HG03108 (cell line): Measurements from ENCODE around the gene SPTLC3.

Experiments used
- ATAC-seq: cut with Tn5 transposase; IDR thresholded peaks from one replicate; pipeline ENCODE4 v1.9.1; 2021; ENCODE audit warnings: moderate library complexity; ENCODE audit not compliant: unreplicated experiment

SPTLC3 gene

DNA sequence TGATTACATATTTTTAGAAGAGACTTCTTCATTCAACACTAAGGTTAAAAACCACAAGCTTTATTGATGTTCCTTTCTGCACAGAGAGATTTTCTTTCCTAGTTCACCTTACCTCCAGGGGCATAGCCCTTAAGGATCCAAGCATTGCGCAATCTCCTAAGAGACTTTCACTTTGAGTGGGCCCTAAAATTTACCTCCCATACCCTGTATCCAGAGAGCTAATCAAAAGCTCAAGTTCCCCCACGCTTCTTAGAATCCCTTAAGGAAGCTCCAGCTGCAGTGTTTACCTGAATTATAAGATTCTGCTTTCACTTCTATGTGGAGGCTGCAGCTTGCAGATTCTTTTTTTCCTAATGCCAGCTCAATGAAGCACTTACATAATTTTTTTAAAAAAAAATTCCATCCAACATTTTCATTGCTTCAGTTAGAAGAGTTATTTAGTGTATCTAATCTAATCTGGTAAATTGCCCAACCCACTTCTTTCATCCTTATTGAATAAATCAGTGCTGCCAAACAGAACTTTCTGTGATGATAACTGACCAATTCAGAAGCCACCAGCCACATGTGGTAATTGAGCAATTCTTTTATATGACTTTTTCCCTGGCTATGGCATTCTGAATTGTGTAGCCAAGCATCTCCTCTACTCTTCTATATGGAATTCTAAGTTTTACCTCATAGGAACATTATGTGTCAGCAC is 24.6 kb upstream of the SPTLC3 start:
- no peak for ATAC-seq

DNA sequence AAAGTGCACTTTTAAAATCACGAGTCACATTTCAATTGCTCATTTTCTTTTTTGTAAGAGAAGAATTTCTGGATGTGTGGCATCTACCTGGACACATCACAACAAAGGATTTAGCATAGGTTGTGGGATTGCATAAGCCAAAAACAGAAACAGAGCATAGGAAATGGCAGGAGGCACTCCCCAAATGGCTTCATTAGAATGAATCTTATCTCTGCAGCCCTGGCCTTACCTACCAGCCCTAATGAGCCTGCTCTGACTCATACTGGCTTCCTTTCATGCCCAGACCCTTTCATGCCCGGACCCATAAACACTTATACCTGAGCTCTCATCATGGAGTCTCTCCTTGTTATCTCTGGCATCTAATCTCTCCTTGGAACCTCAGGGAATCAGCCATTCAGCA is 23.9 kb upstream of the SPTLC3 start:
- ATAC-seq, result no peak

DNA sequence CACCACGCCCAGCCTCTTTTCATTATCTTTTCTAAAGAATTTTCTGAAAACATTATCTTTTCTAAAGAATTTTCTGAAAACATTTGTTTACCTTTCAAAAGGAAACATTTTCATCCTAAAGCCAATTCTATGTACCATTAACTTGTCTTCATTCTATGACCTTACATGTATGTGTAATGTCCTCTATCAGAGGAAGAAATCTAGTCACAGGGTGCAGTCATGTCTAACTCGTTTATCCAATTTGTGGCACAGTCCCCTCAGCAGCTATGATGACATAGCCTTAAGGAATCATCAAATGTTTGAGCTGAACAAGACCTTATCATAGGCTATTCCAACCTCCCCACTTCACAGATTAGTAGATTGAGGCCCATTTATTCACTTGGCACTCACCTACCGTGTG is 21.5 kb upstream of the SPTLC3 start:
- no peak for ATAC-seq

DNA sequence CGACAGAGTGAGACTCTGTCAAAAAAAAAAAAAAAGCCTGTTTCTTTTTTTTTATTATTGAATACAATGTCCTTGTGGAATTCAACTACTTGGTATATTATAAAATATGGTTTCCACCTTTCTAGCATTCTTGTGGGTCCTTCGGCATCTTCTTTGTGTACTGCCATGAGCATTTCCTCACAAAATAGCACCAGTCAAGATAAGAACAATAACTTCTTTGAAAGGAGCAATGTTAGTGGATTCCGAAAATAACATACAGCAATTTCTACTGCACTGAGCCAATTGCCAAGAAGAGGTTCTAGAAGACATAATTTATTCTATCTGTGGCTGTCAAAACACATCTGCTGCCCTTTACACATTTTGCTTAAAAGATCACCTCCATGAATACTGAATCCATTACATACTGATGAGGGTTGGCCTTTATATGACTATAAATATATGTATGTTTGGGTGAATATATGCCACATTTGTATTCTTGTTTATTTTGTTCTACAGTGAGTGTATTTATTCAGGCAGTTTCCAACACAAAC is 19.1 kb upstream of the SPTLC3 start:
- ATAC-seq, result no peak

DNA sequence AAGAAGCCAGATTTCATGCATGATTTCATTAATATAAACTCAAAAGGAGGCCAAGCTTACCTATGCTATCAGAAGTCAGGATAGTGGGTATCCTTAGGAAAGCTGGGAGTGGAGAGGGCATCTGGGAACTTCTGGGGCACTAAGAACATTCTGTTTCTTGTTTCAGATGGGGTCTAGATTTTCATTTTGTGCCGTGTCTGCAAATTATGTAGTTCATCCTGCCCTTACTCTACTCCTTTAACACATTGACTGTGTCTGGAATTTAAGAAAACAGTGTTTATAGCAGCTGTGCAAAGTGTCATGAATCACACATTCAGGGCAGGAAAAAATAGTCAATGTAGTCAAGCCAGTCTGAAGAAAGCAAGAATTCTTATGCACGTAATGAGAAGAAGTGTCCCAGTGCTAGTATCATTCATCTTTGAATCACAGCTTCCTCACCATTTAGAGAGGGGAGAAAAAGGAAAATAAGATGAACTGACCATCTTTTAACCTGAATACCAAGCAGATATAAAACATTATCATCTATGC is 11.6 kb upstream of the SPTLC3 start:
- no peak for ATAC-seq

DNA sequence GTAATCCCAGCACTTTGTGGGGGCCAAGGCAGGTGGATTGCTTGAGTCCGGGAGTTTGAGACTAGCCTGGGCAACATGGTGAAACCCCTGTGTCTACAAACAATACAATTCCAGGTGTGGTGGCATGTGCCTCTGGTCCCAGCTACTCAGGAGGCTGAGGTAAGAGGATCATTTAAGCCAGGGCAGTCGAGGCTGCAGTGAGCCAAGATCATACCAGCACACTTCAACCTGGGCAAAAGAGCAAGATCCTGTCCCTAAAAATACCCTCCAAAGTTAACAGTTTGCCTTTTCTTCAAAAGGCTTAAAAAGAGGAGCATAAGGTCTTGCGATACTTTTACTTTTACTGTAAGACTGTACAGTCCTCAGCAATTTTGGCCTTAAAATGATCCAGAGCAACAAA is 10.7 kb upstream of the SPTLC3 start:
- no peak for ATAC-seq

DNA sequence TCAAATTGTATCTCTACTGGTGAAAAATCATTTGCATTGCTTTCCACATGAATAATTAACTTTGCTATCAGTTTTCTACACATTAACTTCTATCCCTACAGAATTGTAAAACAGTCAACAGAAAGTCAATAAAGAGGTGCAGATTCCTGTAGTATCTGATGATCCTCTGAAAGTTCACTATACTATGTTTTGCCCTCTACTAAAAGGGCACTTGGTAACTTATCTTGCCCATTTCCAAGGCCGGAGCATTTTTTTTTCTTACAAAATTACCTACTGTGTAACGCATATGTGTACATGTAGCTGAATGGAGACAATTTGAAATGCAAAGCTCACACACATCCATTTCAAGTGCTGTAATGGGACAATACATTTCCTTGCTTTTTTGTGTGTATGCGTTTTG is 9.6 kb upstream of the SPTLC3 start:
- ATAC-seq, result no peak

DNA sequence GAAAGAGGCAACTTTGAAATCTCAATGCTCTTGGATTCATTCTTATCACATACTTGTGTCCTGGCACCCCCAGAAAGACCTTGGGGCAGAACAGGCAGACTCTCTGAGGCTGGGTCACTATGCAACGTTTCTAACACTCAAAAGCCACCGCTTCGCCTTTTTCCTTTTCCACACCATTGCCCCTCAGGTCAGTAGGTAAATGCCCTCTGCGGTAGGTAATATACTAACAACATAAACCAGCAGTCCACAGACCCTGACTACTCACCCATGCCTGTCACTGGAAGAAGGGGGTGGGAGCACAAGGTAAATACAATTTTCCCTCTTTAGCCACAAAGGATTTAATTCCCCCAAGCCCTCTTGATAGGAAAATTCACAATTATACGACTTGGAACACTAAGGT is 6.5 kb upstream of the SPTLC3 start:
- no peak for ATAC-seq

DNA sequence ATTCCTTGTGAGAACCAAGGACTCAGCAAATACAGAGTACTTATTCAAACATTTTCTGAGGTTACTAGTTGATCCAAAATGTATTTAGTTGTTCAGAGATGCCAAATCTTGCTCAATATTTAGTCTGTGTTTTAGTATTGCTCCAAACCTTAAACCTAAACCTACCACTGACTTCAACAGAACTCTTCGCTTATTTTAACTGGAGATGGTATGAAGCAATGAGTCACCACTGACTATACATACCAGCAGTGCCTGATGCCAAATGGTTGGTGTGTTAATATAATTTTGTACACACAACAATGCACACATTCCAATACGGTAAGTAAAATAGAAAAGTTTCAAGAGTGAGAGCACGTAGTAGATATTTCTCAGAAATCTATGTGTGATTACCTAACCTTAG is 1.9 kb upstream of the SPTLC3 start:
- no peak for ATAC-seq

DNA sequence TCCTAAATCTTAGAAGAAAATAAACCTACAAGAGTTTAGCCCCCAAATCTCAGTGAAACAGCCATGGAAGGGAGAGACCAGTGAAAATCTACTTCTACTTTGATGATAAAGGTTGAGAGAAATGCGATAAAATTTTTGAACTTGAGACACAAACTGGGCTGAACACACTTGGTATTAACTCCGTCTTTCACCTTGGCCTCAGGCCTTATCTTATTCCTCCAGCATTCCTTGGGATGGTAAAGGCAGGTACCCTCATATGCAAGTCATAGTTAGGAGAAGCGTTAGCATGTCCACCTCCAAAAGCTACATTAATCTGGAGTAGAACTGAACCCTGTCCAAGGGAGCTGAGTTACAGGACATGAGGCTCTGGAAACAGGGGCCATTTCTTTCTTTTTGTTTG is 1.2 kb upstream of the SPTLC3 start:
- ATAC-seq, result no peak

DNA sequence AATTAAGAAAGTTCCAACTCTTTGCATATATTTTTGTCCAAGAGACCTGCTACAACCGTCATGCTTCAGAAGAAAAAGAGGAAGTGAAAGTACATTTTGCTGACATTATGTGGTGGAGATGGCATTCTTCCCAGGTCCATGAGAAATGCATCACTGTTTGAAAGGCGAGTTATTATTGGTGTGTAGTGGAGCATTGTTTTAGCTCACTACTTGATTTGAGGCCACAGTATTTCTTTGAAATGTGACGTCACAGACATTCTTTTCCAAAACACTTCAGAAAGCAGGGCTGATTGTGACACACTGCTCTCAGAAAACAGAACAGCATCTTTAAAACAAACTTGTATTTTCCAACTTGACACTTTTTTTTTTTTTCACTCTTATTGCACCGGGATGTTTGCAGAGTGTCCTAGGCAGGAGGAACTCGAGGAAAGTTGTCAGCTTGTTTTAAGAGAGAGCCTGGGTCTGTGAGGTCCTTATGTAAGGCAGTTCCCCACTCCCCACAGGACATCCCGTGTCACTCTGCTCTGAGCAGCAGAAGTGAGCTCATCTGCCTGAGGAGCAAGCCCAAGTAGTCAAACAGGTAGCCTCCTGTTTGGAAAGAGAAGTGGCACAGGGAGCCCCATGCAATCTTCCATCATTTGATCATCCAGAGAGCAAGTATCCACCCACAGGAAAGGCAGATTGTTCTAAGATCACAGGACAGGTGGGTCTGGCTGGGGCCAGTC is 1.1 kb downstream of the SPTLC3 start:
- ATAC-seq, result peak; percentile 97

DNA sequence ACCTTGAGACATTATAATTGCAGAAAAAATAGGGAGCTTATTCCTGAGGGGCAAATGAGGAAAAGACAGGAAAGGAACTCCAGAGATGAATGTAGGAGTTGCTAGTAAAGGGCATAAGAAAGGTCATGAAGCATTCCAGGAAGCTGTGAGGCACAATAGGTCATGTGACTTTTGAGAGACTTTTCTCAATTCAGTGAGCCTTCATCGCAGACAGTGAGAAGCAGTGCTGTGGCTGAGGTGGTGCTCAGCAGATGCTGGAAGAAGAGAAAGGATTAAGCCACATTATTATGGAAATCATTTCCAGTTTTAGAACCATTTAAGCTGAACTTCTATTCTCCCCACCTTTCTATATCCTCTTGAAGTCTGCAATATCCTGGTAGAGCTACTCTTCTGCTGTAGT is 4.1 kb downstream of the SPTLC3 start:
- ATAC-seq, result no peak

DNA sequence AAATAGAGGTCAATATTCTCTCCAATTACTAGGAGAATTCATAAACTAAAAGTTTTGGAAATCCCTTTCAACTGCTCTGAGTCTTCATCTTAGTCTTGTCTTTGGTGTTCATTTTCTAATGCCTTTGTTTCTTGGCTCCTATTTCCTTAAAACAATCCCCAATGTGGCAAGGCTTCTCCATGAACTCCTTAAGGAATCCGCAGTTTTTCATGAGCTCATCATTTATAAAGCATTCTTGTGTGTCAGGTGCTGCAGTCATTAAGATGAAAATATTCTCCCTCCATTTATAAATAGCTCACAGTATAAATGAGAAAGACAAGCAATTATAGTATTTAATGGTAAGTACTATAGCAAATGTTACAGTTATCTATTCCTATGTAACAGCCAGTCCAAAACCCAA is 4.6 kb downstream of the SPTLC3 start:
- no peak for ATAC-seq

DNA sequence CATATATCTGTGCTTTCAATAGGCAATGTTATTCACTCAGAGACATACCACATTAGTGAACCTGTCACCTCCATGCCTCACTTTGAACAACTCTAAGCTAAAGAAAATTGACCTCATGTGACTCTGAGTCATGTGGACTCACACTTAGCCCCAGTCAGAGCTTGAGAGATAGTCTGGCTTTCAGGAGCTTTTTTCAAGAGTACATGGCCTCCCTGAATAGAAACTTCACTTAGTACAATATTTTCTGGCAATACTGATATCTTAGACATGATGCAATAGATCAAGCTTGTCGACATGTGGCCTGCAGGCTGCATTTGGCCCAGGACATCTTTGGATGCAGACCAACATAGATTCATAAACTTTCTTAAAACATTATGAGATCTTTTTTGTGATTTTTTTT is 8.5 kb downstream of the SPTLC3 start:
- ATAC-seq, result no peak

DNA sequence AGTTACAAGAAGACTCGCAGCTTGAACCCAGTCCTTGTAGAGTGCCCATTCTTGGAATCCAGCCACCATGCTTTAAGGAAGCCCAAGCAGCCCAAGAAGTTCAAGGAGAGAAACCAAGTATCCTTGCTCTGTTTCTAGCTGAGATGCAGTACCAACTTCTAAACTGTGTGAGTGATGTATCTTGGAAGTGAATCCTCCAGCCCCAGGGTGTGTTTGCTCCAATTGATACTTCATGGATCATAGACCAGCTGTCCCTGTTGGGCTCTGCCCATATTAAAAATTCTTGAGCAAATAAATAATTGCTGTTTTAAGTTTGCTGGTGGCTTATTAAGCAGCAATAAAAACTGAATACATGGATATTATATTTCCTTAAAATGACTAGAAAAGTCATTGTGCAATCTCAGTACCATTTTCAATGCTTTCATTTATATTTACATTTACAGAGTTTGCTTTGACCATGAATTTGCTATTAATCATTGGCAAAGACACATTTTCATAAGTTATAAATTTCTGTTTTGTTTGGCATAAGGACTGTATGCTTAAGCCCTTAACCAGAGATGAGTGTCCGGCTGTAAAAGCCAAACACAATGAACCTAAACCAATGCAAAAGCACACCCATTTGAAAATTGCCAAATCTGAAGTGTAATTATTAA is 9.2 kb downstream of the SPTLC3 start:
- ATAC-seq, result no peak

DNA sequence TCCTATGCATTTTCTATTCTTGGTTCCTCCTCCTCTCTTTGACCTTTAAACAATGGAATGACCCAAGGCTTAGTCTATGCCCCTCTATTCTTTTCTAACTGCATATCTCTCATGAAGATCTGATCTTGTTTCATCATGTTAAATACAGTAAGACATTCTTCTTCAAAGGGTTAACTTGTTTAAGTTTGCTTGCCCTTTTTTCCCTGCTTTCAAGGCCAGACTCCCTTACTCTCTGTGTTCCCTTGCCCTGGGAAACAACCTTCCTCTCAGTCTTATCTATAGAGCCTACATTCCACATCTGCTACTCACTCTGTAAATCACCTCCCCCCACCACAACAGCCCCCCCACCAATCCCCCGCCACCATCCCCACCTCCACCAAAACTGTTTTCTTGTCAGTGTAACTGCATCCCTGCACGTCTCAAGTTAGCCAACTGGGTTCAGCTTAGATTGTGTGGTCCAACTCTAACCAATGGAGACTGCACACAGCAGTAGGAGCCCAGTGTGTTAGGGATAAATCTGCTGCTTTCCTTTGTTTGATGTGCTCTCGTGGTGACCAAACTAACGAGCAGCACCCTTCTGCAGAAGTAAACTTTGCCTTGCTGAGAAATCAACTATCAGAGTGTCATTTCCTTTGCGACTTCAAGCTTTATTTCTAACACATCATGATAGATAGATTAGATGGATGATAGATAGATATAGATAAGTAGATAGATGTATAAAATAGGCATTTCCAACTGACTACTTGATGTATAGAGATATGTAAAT is 12.6 kb downstream of the SPTLC3 start:
- no peak for ATAC-seq

DNA sequence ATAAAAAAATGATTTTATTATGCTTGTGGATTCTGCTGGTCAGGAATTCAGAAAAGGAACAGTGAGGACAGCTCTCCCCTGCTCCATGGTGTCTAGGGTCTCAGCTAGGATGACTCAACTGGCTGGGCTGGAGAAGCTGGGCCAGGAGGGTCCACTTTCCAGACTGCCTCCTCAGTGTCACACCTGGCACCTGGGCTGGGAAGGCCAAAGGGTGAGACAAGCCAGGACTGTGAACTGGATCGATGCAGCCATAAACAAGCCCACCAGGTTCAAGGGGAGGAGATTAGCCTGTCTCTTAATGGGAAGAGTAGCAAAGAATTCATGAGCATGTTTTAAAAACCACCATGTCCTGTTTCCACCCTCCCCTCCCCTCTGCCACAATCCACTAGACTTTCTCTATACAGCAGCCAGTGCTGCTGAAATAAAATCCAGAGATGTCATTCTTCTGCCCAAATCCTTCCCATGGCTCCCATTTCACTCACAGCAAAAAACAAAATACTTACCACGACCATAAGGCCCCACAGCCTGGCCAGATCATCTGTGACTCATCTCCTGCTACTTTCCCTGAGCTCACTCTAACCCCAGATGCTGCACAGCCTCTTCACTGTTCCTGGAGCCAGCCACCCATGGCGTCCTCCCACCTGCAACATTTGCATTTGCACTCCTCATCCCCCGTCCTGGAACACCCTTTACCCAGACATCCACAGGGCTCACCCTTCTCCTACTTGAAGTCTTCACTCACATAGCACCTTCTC is 13.8 kb downstream of the SPTLC3 start:
- ATAC-seq, result no peak

DNA sequence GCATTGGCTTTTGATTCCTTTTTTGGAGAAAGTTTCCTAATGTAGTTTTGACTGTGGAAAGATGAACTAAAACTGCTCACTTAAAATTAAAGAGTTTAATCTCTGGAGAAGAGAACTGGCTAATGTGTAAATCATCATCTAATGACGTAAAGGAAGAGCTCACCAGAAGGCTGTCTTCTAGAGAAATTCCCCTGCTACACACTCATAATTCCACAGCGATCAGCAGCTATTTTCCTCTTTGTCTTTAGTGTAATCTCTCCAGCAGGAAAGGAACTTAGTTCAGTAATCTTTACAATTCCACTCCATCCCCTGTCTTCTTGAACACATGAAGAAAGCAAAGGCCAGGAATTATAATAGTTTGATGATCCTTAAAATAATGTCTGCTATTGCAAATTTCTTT is 15.8 kb downstream of the SPTLC3 start:
- ATAC-seq, result no peak

DNA sequence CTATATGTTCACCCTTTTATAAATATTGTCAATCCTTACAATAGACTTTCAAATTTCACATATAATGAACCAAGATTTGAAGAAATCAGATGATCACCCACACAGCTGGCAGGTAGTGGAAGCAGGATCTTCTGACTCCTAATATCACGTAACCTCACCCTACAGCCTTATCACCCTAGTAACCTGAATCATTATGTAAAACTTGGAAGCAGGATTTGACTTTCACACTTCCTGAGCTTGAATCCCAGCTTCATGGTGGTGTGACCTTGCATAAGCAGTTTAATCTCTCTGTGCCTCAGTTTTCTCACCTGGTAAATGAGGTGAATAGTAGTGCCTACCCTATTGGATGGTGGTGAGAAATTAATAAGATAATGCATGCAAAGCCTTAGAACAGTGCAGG is 16.4 kb downstream of the SPTLC3 start:
- no peak for ATAC-seq

DNA sequence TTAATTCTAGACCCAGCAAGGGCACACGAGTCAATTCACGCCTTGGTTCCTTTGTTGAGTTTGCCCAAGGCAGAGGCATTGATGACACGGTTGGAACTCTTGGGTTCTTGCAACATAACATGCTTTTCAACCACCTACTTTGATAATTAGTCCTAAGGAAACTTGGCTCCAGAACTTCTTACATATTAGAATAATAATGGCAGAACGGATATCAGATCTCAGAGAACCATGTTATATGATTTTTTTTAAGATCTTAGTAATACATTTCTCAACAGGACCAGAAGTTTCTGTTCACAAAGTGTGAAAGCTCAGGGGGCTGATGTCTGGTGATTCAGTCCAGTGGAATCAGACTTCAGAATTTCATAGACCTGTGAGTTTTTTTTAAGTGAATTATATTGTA is 19.2 kb downstream of the SPTLC3 start:
- no peak for ATAC-seq
